ENCODE data around the gene ACOX1.

The ACOX1 gene

GRCh38 chr17:76008208-76008607, 29.2 kb upstream of the ACOX1 start:
- no peak for DNase-seq

- DNase-seq = peak; percentile 57
Observed at GRCh38 chr17:76007850-76008165, 28.8 kb upstream of the ACOX1 start.

GRCh38 chr17:76007131-76007849, 28.3 kb upstream of the ACOX1 start:
- peak; percentile 50 for DNase-seq

GRCh38 chr17:76005263-76006149, 26.5 kb upstream of the ACOX1 start:
- peak; percentile 95 for DNase-seq

- peak; percentile 70 for DNase-seq
Observed at GRCh38 chr17:76004750-76005262, 25.8 kb upstream of the ACOX1 start.

GRCh38 chr17:76003915-76004314, 24.9 kb upstream of the ACOX1 start:
- no peak for DNase-seq

GRCh38 chr17:76002100-76002499, 23.1 kb upstream of the ACOX1 start:
- DNase-seq = no peak

GRCh38 chr17:76000755-76001521, 22.0 kb upstream of the ACOX1 start, which contains the start of gene CDK3:
TSS of gene CDK3 (plus strand) at chr17:76000855. CDS start at chr17:76001426, 571 bp downstream.
- no peak for DNase-seq

GRCh38 chr17:76000016-76000754, 21.2 kb upstream of the ACOX1 start:
- peak; percentile 89 for DNase-seq

GRCh38 chr17:75998327-75998795, 19.4 kb upstream of the ACOX1 start:
- peak; percentile 89 for DNase-seq

GRCh38 chr17:75996665-75997590, 18.0 kb upstream of the ACOX1 start:
- peak; percentile 90 for DNase-seq

GRCh38 chr17:75995385-75995925, 16.5 kb upstream of the ACOX1 start:
- peak; percentile 48 for DNase-seq

- peak; percentile 15 for DNase-seq
Observed at GRCh38 chr17:75994802-75995370, 15.9 kb upstream of the ACOX1 start.

GRCh38 chr17:75991396-75991795, 12.4 kb upstream of the ACOX1 start:
- peak; percentile 29 for DNase-seq

- peak; percentile 45 for DNase-seq
Observed at GRCh38 chr17:75987041-75987440, 8.1 kb upstream of the ACOX1 start.

- DNase-seq = peak; percentile 25
Observed at GRCh38 chr17:75985986-75986385, 7.0 kb upstream of the ACOX1 start.

GRCh38 chr17:75983501-75984181, 4.7 kb upstream of the ACOX1 start:
- peak; percentile 78 for DNase-seq

- no peak for DNase-seq
Observed at GRCh38 chr17:75981019-75981615, 2.2 kb upstream of the ACOX1 start.
